GM21717 (cell line): ENCODE measurements around the gene USP38.
A peak's percentile ranks its signal among the peaks of the same experiment; 100 is the strongest.
"Not testable (repeated sequence)": the region's sequence is repeated elsewhere in the genome, so short reads cannot be mapped to it uniquely, and the experiment has no call there.

Source experiments
- ATAC-seq: cut with Tn5 transposase; IDR thresholded peaks from one replicate; pipeline ENCODE4 v1.9.1; 2021; ENCODE audit warnings: mild to moderate bottlenecking, moderate library complexity; ENCODE audit not compliant: unreplicated experiment

The USP38 gene

GRCh38 chr4:143184503-143185252 is at the start of gene USP38:
USP38 (plus strand) TSS chr4:143184917; CDS start chr4:143185451, 534 bp downstream.
- ATAC-seq, result peak; percentile 82

GRCh38 chr4:143135358-143135757 is 49.4 kb upstream of the USP38 start:
- ATAC-seq, result no peak

DNA sequence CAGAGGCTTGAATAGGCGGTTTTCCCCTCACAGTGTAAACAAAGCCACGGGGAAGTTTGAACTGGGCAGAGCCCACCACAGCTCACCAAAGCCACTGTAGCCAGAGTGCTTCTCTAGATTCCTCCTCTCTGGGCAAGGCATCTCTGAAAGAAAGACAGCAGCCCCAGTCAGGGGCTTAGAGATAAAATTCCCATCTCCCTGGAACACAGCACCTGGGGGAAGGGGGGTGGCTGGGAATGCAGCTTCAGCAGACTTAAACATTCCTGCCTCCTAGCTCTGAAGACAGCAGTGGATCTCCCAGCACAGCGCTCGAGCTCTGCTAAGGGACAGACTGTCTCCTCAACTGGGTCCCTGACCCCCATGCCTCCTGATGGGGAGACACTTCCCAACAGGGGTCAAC is 44.0 kb upstream of the USP38 start:
- ATAC-seq, result no peak

DNA sequence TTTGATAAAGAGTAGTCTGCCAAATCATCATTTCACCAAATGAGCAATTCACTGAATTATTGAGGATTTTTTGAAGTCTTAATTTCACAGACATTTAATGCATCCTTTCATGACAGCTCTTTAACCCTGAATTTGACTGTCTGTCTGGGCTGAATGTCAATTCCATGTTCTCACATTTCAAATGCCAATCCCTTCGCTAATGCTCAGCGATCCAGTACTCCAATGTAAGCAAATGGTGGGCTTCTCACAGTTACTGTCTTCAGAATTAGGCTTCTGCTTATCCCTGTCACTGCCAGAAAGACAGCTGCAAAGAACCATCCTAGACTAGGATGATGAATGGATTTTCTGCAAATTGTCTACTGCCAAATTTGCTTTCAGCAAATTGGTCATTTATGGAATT is 36.2 kb upstream of the USP38 start:
- ATAC-seq, result no peak

DNA sequence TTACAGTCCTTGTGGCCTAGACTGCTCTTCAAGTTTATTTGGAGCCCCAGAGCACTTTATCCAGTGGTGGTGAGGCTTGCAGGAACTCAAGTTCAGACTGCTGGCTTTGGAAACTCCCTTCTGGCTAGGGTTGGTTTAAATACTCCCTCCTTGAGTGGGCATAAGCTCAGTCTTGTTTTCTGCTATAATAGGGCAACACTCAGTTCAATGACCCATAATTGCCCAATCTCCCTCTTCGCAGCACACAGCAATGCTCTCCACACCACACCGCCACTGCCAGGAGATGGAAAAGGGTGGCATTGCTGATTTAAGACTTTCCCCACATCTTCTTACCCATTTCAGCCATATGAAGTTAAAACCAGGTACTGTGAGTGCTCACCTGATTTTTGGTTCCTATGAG is 27.9 kb upstream of the USP38 start:
- ATAC-seq, result no peak

DNA sequence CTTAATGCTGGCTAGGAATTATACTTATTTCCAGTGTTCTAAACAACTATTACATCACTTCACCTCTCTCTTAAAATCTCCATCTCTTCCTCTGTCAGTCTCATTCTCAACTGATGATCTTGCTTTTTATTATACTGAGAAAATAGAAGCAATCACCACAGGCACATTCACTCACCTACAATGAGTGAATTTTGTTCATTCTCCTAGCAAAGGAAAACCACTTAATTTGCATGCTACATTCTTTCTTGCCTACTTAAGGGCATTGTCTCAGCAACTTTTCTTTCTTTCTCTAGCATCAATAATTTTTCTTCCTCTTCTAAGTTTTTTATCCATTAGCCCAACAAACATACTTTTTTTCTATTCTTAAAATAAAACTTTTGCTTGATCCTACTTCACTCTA is 21.1 kb upstream of the USP38 start:
- ATAC-seq, result no peak

GRCh38 chr4:143166722-143167121 is 18.0 kb upstream of the USP38 start:
- ATAC-seq, result not testable (repeated sequence)

- ATAC-seq, result no peak
These were observed 5.8 kb upstream of the USP38 start for GRCh38 chr4:143178923-143179322.

DNA sequence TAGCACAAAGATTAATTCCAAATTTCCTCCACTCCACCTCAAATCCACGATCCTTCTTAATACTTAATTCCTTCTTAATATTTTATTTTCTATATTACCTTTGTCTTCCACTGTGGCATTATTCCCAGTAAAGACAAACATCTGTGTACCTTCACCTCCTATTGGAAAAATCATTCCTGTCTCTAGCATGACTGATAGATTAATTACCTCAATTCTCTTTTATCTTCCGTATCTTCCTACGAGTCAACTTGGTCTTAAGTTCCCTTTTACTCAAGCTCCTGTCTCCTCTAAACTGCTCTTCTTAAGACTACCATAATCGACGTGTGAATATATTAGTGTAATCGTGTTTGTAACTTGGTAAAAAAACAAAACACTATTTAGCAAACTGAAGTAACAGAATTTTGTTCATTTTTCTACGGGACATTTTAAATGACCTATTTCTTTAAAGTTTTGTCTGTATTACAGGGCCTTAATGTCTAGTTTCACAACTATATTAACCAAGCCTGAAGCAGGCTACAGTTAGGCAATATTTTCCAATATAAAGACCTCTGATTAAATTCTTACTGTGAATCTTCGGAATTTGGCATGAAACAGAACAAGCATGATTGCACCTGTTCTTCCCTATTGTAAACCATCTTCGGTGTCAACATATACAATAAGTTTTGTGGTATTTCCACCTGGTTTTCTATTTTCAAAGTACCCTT is 1.1 kb upstream of the USP38 start:
- no peak for ATAC-seq

DNA sequence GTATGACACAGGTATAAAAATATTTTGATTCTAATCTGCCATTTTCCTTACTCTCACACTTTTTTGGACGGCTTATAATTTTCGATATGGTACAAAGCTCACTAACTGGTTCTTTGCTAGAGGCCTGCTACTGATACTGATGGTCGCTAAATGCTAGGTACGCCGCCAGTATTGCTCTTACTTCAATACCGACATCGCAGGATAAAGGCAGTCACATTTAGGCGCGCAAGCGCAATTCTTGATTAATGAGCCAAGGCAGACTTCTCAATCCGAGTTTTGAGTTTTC is 557 bp upstream of the USP38 start:
- peak; percentile 22 for ATAC-seq

DNA sequence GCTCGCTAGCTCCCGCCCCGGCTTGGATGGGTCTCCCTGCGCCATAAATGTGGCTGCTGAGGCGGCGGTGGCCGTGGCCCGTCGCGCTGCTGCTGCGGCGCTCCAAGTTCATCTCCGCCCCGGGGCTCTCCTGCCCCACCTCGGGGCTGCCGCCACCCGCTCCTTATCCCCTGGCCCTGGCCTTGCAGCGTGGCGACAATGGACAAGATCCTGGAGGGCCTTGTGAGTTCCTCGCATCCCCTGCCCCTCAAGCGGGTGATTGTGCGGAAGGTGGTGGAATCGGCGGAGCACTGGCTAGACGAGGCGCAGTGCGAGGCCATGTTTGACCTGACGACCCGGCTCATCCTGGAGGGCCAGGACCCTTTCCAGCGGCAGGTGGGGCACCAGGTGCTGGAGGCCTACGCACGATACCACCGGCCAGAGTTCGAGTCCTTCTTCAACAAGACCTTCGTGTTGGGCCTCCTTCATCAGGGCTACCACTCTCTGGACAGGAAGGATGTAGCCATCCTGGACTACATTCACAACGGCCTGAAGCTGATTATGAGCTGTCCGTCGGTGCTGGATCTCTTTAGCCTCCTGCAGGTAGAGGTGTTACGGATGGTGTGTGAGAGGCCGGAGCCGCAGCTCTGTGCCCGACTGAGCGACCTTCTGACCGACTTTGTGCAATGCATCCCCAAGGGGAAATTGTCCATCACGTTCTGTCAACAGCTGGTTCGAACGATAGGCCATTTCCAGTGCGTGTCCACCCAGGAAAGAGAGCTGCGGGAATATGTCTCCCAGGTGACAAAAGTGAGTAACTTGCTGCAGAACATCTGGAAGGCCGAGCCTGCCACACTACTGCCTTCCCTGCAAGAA is 763 bp downstream of the USP38 start:
- ATAC-seq, result peak; percentile 24

DNA sequence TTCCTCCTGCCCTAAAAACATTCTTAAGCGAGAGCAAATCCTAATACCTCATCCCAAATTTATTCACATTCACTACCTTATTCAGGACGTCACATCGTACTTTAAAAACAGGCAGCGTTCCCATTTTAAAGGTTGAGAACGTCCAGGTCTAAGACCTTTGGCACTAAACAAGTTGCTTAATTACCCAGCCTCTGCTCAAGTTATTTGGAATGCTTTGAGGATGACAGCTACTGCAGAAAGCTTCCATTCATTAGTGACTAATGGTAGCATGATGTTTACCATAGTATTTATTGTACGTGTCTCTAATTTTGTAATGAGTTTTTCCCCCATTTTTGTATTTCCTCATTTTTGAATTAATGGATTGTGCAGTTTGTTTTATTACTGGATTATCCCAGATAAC is 1.5 kb downstream of the USP38 start:
- ATAC-seq, result no peak

GRCh38 chr4:143186649-143187048 is 1.9 kb downstream of the USP38 start:
- no peak for ATAC-seq

DNA sequence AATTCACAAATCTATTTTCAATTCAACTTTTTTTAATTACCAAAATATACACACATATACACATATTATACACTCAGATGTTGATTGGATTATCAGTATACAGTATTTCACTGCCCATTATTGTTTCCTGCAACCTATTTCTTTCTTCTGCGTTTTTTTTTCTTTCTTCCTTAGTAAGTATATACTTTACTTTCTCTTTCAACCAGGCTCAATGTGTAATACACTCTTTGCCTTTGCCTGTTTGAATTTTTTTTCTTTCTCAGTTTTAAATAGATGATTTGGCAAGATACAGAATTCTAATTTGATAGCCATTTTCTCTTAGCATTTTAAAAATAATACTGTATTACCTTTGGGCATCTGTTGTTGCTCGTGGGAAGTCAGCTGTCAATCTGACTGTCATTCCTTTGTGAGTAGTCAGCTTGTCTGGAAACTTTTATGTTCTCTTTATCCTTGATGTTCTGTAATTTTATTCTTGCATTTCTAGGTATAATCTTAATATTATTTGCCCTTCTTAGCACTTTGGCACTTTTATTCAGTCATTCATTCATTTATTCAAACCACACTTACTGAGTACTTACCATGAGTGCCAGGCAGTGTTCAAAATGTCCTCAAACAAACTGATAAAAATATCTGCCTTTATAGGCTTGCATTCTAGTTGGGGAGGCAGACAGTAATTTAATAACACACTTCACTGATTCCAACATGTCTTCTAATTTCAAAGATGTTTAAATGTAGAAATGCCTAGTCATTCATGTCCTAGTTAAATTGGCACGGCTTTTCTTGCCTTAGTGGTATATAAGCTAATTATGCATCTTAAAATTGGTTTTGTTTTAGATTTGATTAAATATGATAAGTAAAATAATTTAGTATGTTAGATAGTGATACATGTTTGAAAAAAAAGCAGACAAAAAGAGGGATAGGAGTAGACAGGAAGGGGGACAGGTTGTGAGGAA is 3.7 kb downstream of the USP38 start:
- no peak for ATAC-seq

- peak; percentile 33 for ATAC-seq
These were observed 4.8 kb downstream of the USP38 start for GRCh38 chr4:143189528-143189927.

- no peak for ATAC-seq
These were observed 10.9 kb downstream of the USP38 start for GRCh38 chr4:143195581-143195980.

DNA sequence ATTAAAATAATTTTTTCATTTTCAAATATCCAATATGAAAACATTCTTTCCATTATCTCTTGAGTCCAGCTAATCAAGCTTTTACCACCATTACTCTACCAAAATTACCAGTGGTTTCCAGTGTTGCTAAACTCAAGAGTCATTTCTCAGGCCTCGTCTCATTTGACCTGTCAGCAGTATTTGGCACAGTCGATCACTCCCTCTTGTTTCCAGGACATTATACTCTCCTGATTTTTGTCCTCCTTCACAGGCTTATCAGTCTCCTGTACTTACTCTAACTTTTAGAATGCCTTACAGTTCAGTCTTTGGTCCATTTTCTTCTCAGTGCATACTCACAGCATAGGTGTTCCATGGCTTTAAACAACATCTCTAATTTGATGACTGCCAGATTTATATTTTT is 11.6 kb downstream of the USP38 start:
- no peak for ATAC-seq

- ATAC-seq, result peak; percentile 56
These were observed 14.8 kb downstream of the USP38 start for GRCh38 chr4:143199503-143199902.

- ATAC-seq, result no peak
These were observed 18.1 kb downstream of the USP38 start for GRCh38 chr4:143202824-143203223.

GRCh38 chr4:143203577-143203976 is 18.9 kb downstream of the USP38 start:
- ATAC-seq, result no peak

DNA sequence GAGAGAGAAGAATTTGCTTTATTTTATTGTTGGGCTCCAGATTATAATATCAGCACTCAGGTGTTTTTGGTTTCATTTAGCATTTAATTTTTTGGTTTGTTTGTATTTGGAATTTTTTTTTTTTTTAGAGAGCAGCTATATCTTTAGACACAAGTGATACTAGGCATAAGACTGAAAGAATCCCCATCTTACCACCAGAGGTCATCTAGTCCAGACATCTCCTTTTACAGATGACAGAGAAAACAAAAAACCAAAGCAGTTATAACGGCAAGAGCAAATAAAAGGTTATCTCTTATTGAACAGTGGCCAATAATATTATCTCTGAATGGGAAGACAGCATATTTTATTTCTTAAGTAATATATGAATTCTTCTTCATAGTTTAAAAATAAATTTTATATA is 22.8 kb downstream of the USP38 start:
- ATAC-seq, result no peak
